M059J (cell line): ENCODE data around the gene PINLYP. TPM values are rescaled to one million over a fixed set of nuclear protein-coding genes. Genes with fewer than 3 reads are reported as not detected.

ENCODE experiments used
- DNase-seq: peaks from one replicate; pipeline ENCODE4 v3.0.0-alpha.2; 2012; ENCODE audit warnings: low read depth
- total RNA-seq: library from RNA; depleted of rRNA; stranded (reverse); fragments of >200 nt; shearing (Covaris generic); gene quantifications from 2 replicates; pipeline ENCODE4 v1.2.3, GENCODE V29; 2014; rRNA removed

PINLYP gene
- total RNA-seq, 1 experiment from 2014 or later: 2.5 TPM

- DNase-seq: no peak
Observed at GRCh38 chr19:43628646-43629326, 53.2 kb downstream of the PINLYP start.

- DNase-seq: no peak
Observed at GRCh38 chr19:43631491-43631890, 55.9 kb downstream of the PINLYP start.

Other genes starting within 250 kb of the PINLYP start
- 1.4 and 3.3 TPM in 2 replicates for gene CD177, start 222.1 kb upstream of the PINLYP start, total RNA-seq
- gene TEX101, start 160.9 kb upstream of the PINLYP start, total RNA-seq: not detected in 2 replicates
- 0.27 and 0.34 TPM in 2 replicates for gene LYPD3, start 110.2 kb upstream of the PINLYP start, total RNA-seq
- gene PHLDB3, start 71.1 kb upstream of the PINLYP start, total RNA-seq: 3.7 and 8.6 TPM in 2 replicates
- 28.3 and 29.3 TPM in 2 replicates for gene ETHE1, start 48.6 kb upstream of the PINLYP start, total RNA-seq
- not detected in 2 replicates for gene ZNF575, start 42.6 kb upstream of the PINLYP start, total RNA-seq
- 54.1 and 57.1 TPM in 2 replicates for gene XRCC1, start 274 bp upstream of the PINLYP start, total RNA-seq
- 16.2 and 26.6 TPM in 2 replicates for gene IRGQ, start 20.3 kb downstream of the PINLYP start, total RNA-seq
- gene ZNF576, start 20.8 kb downstream of the PINLYP start, total RNA-seq: 15.5 and 16.3 TPM in 2 replicates
- 0.05 and 0.30 TPM in 2 replicates for gene SRRM5, start 36.3 kb downstream of the PINLYP start, total RNA-seq
- 36.2 and 45.0 TPM in 2 replicates for gene ZNF428, start 43.8 kb downstream of the PINLYP start, total RNA-seq
- gene CADM4, start 64.0 kb downstream of the PINLYP start, total RNA-seq: 1.5 and 4.0 TPM in 2 replicates
- 92.1 and 117 TPM in 2 replicates for gene PLAUR, start 94.4 kb downstream of the PINLYP start, total RNA-seq
- gene IRGC, start 140.3 kb downstream of the PINLYP start, total RNA-seq: not detected in 2 replicates
- 16.0 and 24.0 TPM in 2 replicates for gene SMG9, start 179.2 kb downstream of the PINLYP start, total RNA-seq
- 20.6 and 30.3 TPM in 2 replicates for gene KCNN4, start 205.2 kb downstream of the PINLYP start, total RNA-seq
- 2.1 and 5.5 TPM in 2 replicates for gene LYPD5, start 226.6 kb downstream of the PINLYP start, total RNA-seq